Loucy (cell line): ENCODE data around the gene CYFIP2.

Experiments used
- H2AFZ ChIP-seq: fragments of 200-600 bp; sonication (generic); 2 replicates; pipeline ENCODE4 v1.6.0; 2016; ENCODE audit warnings: antibody characterized with exemption, mild to moderate bottlenecking, low read length, moderate library complexity
- H3F3A ChIP-seq: fragments of 200-600 bp; 2 replicates; pipeline ENCODE4 v1.6.0; 2016; ENCODE audit warnings: antibody characterized with exemption, low read depth, mild to moderate bottlenecking
- H3K27me3 ChIP-seq: fragments of 200-600 bp; sonication (generic); 2 replicates; pipeline ENCODE4 v1.6.1; 2014; ENCODE audit warnings: low read length, mild to moderate bottlenecking; ENCODE audit not compliant: insufficient read depth, poor library complexity, severe bottlenecking
- H3K36me3 ChIP-seq: fragments of 200-600 bp; sonication (generic); 2 replicates; pipeline ENCODE4 v1.6.1; 2016; ENCODE audit warnings: low read length; ENCODE audit not compliant: insufficient read depth
- H3K4me1 ChIP-seq: fragments of 200-600 bp; sonication (generic); 2 replicates; pipeline ENCODE4 v1.5.1; 2014; ENCODE audit warnings: low read length, mild to moderate bottlenecking; ENCODE audit not compliant: insufficient read depth, poor library complexity, severe bottlenecking
- H3K4me2 ChIP-seq: fragments of 200-600 bp; sonication (generic); 2 replicates; pipeline ENCODE4 v1.6.0; 2014; ENCODE audit warnings: antibody characterized with exemption, low read length, low read depth, mild to moderate bottlenecking; ENCODE audit not compliant: poor library complexity, severe bottlenecking
- H3K4me3 ChIP-seq: fragments of 200-600 bp; sonication (generic); 2 replicates; pipeline ENCODE4 v1.5.1; 2014; ENCODE audit warnings: low read length, mild to moderate bottlenecking, mixed read lengths; ENCODE audit not compliant: poor library complexity, severe bottlenecking
- H3K79me2 ChIP-seq: fragments of 200-600 bp; sonication (generic); 2 replicates; pipeline ENCODE4 v1.6.1; 2014; ENCODE audit warnings: low read length; ENCODE audit not compliant: insufficient read depth
- H3K9ac ChIP-seq: fragments of 200-600 bp; sonication (generic); 2 replicates; pipeline ENCODE4 v1.6.0; 2014; ENCODE audit warnings: mild to moderate bottlenecking, low read depth, low read length, moderate library complexity; ENCODE audit not compliant: poor library complexity, severe bottlenecking
- H3K9me2 ChIP-seq: fragments of 200-600 bp; sonication (generic); replicated peaks from 2 replicates; pipeline ENCODE4 v1.6.1; 2016; ENCODE audit warnings: low read depth, low read length, mixed read lengths
- H3K9me3 ChIP-seq: fragments of 200-600 bp; sonication (generic); 2 replicates; pipeline ENCODE4 v1.6.1; 2014; ENCODE audit warnings: mild to moderate bottlenecking, antibody characterized with exemption, low read length, low read depth; ENCODE audit not compliant: insufficient read depth
- H4K20me1 ChIP-seq: fragments of 200-600 bp; sonication (generic); 2 replicates; pipeline ENCODE4 v1.6.0; 2014; ENCODE audit warnings: antibody characterized with exemption, low read length, mild to moderate bottlenecking; ENCODE audit not compliant: insufficient read depth, poor library complexity, severe bottlenecking
- CTCF ChIP-seq: fragments of 200-600 bp; sonication (generic); conservative IDR thresholded peaks from 2 replicates; pipeline ENCODE4 v1.5.1; 2014; ENCODE audit warnings: mild to moderate bottlenecking, antibody characterized with exemption, low read length
- EZH2phosphoT487 ChIP-seq: fragments of 200-600 bp; IDR thresholded peaks from 2 replicates; pipeline ENCODE4 v1.6.1; 2018; ENCODE audit warnings: antibody characterized with exemption, mild to moderate bottlenecking, moderate library complexity, borderline replicate concordance

The CYFIP2 gene

GRCh38 chr5:157369507-157369906 lies 103.6 kb downstream of the CYFIP2 start:
- Histone ChIP-seq H3F3A (no peaks in the 10 kb centered on the region), H4K20me1 (no peaks in the 10 kb centered on the region), H3K4me2 (no peak overlapping the region), H3K36me3 (peaks cover 92% of the 10 kb centered on the region; the same call in 1 of the 2 replicates), H3K27me3 (no peaks in the 10 kb centered on the region), H3K9me3 (no peaks in the 10 kb centered on the region), H3K4me1 (no peaks in the 10 kb centered on the region), H2AFZ (no peak overlapping the region), H3K79me2 (no peaks in the 10 kb centered on the region), H3K4me3 (no peak overlapping the region), H3K9me2 (no peaks in the 10 kb centered on the region), H3K9ac (no peak overlapping the region)
- TF ChIP-seq CTCF (no peak), EZH2phosphoT487 (no peak)

DNA sequence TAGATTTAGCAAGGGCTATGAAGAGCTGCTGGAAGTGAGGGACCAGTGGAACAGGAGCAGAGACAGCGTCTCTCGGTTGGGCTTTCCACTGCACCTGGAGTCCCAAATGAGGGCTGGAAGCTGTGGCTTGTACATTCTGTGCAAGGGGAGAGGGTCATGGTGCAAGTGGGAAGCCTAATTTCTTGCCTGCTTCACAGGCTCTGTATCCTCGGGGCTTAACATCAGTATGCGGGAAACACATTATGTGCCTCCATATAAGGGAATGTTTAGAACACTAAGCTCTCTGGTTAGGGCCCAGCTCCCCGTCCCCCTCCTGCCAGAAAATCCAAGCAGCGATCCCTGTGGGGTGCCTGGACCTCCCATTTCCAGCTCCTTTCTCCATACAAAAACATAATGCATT lies 105.0 kb downstream of the CYFIP2 start:
- Histone ChIP-seq H3K4me3 (no peak overlapping the region), H3F3A (no peaks in the 10 kb centered on the region), H2AFZ (no peak overlapping the region), H3K9me3 (no peaks in the 10 kb centered on the region), H3K27me3 (no peaks in the 10 kb centered on the region), H3K79me2 (no peaks in the 10 kb centered on the region), H3K36me3 (peaks cover 92% of the 10 kb centered on the region; the same call in 1 of the 2 replicates), H3K9me2 (no peaks in the 10 kb centered on the region), H3K9ac (no peak overlapping the region), H4K20me1 (no peaks in the 10 kb centered on the region), H3K4me1 (no peaks in the 10 kb centered on the region), H3K4me2 (no peak overlapping the region)
- TF ChIP-seq CTCF (no peak), EZH2phosphoT487 (no peak)

DNA sequence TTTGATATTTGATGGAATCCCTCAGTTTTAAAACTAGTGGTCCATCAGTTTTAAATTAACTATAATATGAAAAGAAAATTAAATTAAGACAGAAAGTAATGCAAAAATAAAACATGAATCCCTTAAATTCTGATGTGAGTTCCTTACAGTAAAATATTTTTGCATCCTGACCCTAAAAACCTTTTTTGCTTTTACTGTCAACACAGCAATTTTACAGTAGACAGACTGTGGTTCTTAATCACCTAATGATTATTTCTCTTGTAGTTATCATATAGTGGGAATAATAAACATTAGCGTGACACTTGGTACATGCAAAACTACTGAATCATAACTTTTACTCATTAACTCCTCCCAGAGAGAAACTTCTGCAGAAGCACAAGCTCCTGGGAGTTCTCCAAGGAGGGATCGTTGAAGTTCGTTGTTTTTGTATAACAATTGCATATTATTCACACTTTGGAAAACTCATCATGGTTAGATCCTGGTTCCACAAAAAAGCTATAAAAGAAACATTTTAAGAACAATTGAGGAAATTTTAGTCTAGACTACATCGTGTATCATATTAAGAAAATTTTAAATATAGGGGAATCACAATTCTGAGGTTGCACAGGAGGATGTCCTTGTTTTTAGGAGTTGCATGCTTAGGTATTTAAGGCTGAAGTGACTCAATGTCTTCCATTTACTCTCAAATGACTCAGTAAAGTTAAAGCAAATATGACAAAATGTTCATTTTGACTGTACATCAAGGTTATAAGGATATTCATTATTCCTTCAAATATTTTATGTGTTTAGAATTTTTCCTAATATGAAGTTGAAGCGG lies 105.9 kb downstream of the CYFIP2 start:
- Histone ChIP-seq H4K20me1 (no peaks in the 10 kb centered on the region), H2AFZ (no peak overlapping the region), H3F3A (no peaks in the 10 kb centered on the region), H3K4me2 (no peak overlapping the region), H3K9ac (no peak overlapping the region), H3K36me3 (peaks cover 92% of the 10 kb centered on the region; the same call in 1 of the 2 replicates), H3K9me3 (no peaks in the 10 kb centered on the region), H3K27me3 (no peaks in the 10 kb centered on the region), H3K9me2 (no peaks in the 10 kb centered on the region), H3K4me3 (no peak overlapping the region), H3K79me2 (no peaks in the 10 kb centered on the region), H3K4me1 (no peaks in the 10 kb centered on the region)
- TF ChIP-seq CTCF, result no peak
- TF ChIP-seq EZH2phosphoT487, result no peak
